Lower lobe of right lung (tissue), 2 donors: Measurements from ENCODE around the gene MPZL2. TPM values are rescaled to one million over a fixed set of nuclear protein-coding genes. Genes with fewer than 3 reads are reported as not detected.

Experiments
- ATAC-seq, 2 donors: fragments of 200-7000 bp; cut with Tn5 transposase; one replicate each; pipeline ENCODE4 v1.9.1; 2020 to 2022; ENCODE audit warnings: mild to moderate bottlenecking in 2 of 2, moderate library complexity in 2 of 2
- DNase-seq: peaks from one replicate; pipeline ENCODE4 v3.0.0-alpha.2; 2020
- H3K27ac ChIP-seq: fragments of 200-600 bp; one replicate; pipeline ENCODE4 v1.8.0; 2022
- H3K27me3 ChIP-seq: fragments of 200-600 bp; one replicate; pipeline ENCODE4 v1.8.0; 2022; ENCODE audit warnings: low read depth
- H3K36me3 ChIP-seq: fragments of 200-600 bp; one replicate; pipeline ENCODE4 v1.8.0; 2022; ENCODE audit warnings: mild to moderate bottlenecking
- H3K4me1 ChIP-seq: fragments of 200-600 bp; one replicate; pipeline ENCODE4 v1.8.0; 2022
- H3K4me3 ChIP-seq: fragments of 200-600 bp; one replicate; pipeline ENCODE4 v1.8.0; 2022; ENCODE audit warnings: mild to moderate bottlenecking
- H3K9me3 ChIP-seq: fragments of 200-600 bp; one replicate; pipeline ENCODE4 v1.8.0; 2022
- CTCF ChIP-seq: fragments of 200-600 bp; IDR thresholded peaks from one replicate; pipeline ENCODE4 v1.8.0; 2022; ENCODE audit warnings: antibody characterized with exemption, mild to moderate bottlenecking
- intact Hi-C: fragments of 100-400 bp; cut with DNase I; formaldehyde crosslinking; loops from one replicate; pipeline ENCODE4 v1.11.0; 2022
- total RNA-seq: library from RNA; stranded (reverse); fragmentation: NEBNext Ultra II Directional; extraction: Animal tissue kit (Norgen Biotek cat#: 25700); gene quantifications from one replicate; pipeline ENCODE4 v1.2.1, GENCODE V29; 2021
- donor health status: DM: no; HTN: yes; CAD: no; lungs with severe emphysema.

The MPZL2 gene
- total RNA-seq, 1 donor from 2014 or later = 85.3 TPM

- no peak for ATAC-seq
- peak overlapping the region; percentile 63 for H3K27ac ChIP-seq
- peaks cover 53% of the 10 kb centered on the region for H3K4me1 ChIP-seq
- no peaks in the 10 kb centered on the region for H3K27me3 ChIP-seq
- DNase-seq = peak; percentile 54
- TF ChIP-seq CTCF = no peak
- H3K36me3 ChIP-seq = no peaks in the 10 kb centered on the region
- no peaks in the 10 kb centered on the region for H3K9me3 ChIP-seq
- intact Hi-C loops = no loop called here
- no peak overlapping the region for H3K4me3 ChIP-seq
Observed at GRCh38 chr11:118226296-118226695, 37.8 kb downstream of the MPZL2 start.

GRCh38 chr11:118224511-118225188 lies 39.4 kb downstream of the MPZL2 start, which contains the start of gene JAML:
Gene JAML (minus strand): TSS chr11:118225011. CDS start chr11:118214866, 10,145 bp downstream.
- H3K9me3 ChIP-seq = no peaks in the 10 kb centered on the region
- no peak for TF ChIP-seq CTCF
- H3K27ac ChIP-seq = peak within 1 kb of the TSS; percentile 70
- intact Hi-C loops = no loop called here
- peak within 1 kb of the TSS; percentile 51 for H3K4me3 ChIP-seq
- H3K27me3 ChIP-seq = no peaks in the 10 kb centered on the region
- H3K4me1 ChIP-seq = peaks cover 40% of the 10 kb centered on the region
- peak; percentile 62 to 66 for ATAC-seq
- DNase-seq = no peak
- no peaks in the 10 kb centered on the region for H3K36me3 ChIP-seq

GRCh38 chr11:118223992-118224391 lies 40.1 kb downstream of the MPZL2 start:
- ATAC-seq = peak in 1 of 2 donors; percentile 23
- H3K4me1 ChIP-seq = peaks cover 33% of the 10 kb centered on the region
- H3K27me3 ChIP-seq = no peaks in the 10 kb centered on the region
- H3K27ac ChIP-seq = peak overlapping the region; percentile 70
- no peak for DNase-seq
- intact Hi-C loops = no loop called here
- peak overlapping the region; percentile 51 for H3K4me3 ChIP-seq
- H3K36me3 ChIP-seq = no peaks in the 10 kb centered on the region
- TF ChIP-seq CTCF = no peak
- no peaks in the 10 kb centered on the region for H3K9me3 ChIP-seq

- DNase-seq (no peak), ATAC-seq (no peak)
- peak overlapping the region; percentile 70 for H3K27ac ChIP-seq
- H3K36me3 ChIP-seq = no peaks in the 10 kb centered on the region
- no peaks in the 10 kb centered on the region for H3K27me3 ChIP-seq
- TF ChIP-seq CTCF = no peak
- intact Hi-C loops = no loop called here
- no peaks in the 10 kb centered on the region for H3K9me3 ChIP-seq
- H3K4me3 ChIP-seq = peak overlapping the region; percentile 51
- peaks cover 31% of the 10 kb centered on the region for H3K4me1 ChIP-seq
Observed at GRCh38 chr11:118223570-118223969, 40.5 kb downstream of the MPZL2 start.

- DNase-seq (no peak), ATAC-seq (no peak)
- Histone ChIP-seq H3K36me3 (no peaks in the 10 kb centered on the region), H3K27me3 (no peaks in the 10 kb centered on the region), H3K27ac (no peak overlapping the region), H3K9me3 (no peaks in the 10 kb centered on the region), H3K4me3 (peak overlapping the region; percentile 51), H3K4me1 (peaks cover 23% of the 10 kb centered on the region)
- no peak for TF ChIP-seq CTCF
- intact Hi-C loops = no loop called here
Observed at GRCh38 chr11:118222437-118222836, 41.7 kb downstream of the MPZL2 start.
